Neural cell (in vitro differentiated cells): ENCODE data around the gene PHF21B.

Experiments
- CTCF ChIP-seq: fragments of 450-650 bp; IDR thresholded peaks from 2 replicates; pipeline ENCODE4 v1.5.1; 2014; ENCODE audit warnings: antibody characterized with exemption, mild to moderate bottlenecking, moderate library complexity; ENCODE audit not compliant: poor library complexity, severe bottlenecking
- EZH2 ChIP-seq: fragments of 200-600, 300-800 bp; shearing (Covaris generic), sonication (generic); IDR thresholded peaks from 2 replicates; pipeline ENCODE4 v1.6.1; 2014; ENCODE audit warnings: antibody characterized with exemption, low read length, borderline replicate concordance, mild to moderate bottlenecking; ENCODE audit not compliant: insufficient read depth, poor library complexity, severe bottlenecking
- REST ChIP-seq: IDR thresholded peaks from 2 replicates; pipeline ENCODE4 v1.6.1; 2012; ENCODE audit warnings: borderline replicate concordance

GRCh38 chr22:44947846-44948245 lies 62.0 kb downstream of the PHF21B start:
- no peak for TF ChIP-seq EZH2
- TF ChIP-seq REST, result no peak
- TF ChIP-seq CTCF, result no peak
